Measurements from ENCODE around the gene TTF2.
A peak's percentile ranks its signal among the peaks of the same experiment; 100 is the strongest.

The TTF2 gene

GRCh38 chr1:117059678-117060440 is at the start of gene TTF2:
Gene TTF2 (plus strand): TSS chr1:117060326. CDS start chr1:117060347, 21 bp downstream.
- Histone ChIP-seq H3K27me3 (ENCODE audit: insufficient read depth, low read length) (no peaks in the 10 kb centered on the region), H3K36me3 (ENCODE audit: insufficient read depth, low read length) (peaks cover 8% of the 10 kb centered on the region), H3K4me1 (ENCODE audit: insufficient read depth, low read length) (peaks cover 11% of the 10 kb centered on the region), H3K9me3 (ENCODE audit: low read length) (no peaks in the 10 kb centered on the region), H2AFZ (ENCODE audit: low read depth, low read length) (peak within 1 kb of the TSS; percentile 75), H3K4me3 (ENCODE audit: low read length) (peak within 1 kb of the TSS; percentile 73)

GRCh38 chr1:117011334-117011733 is 48.8 kb upstream of the TTF2 start:
- H2AFZ ChIP-seq (ENCODE audit: low read depth, low read length) = no peak overlapping the region
- no peaks in the 10 kb centered on the region for H3K9me3 ChIP-seq (ENCODE audit: low read length)
- no peaks in the 10 kb centered on the region for H3K36me3 ChIP-seq (ENCODE audit: insufficient read depth, low read length)
- peaks cover 10% of the 10 kb centered on the region for H3K4me1 ChIP-seq (ENCODE audit: insufficient read depth, low read length)
- H3K27me3 ChIP-seq (ENCODE audit: insufficient read depth, low read length) = no peaks in the 10 kb centered on the region
- H3K4me3 ChIP-seq (ENCODE audit: low read length) = no peak overlapping the region

- peaks cover 15% of the 10 kb centered on the region for H3K4me1 ChIP-seq (ENCODE audit: insufficient read depth, low read length)
- H3K4me3 ChIP-seq (ENCODE audit: low read length) = no peak overlapping the region
- H3K9me3 ChIP-seq (ENCODE audit: low read length) = no peaks in the 10 kb centered on the region
- H3K36me3 ChIP-seq (ENCODE audit: insufficient read depth, low read length) = no peaks in the 10 kb centered on the region
- no peaks in the 10 kb centered on the region for H3K27me3 ChIP-seq (ENCODE audit: insufficient read depth, low read length)
- no peak overlapping the region for H2AFZ ChIP-seq (ENCODE audit: low read depth, low read length)
Observed at GRCh38 chr1:117013309-117013858, 46.7 kb upstream of the TTF2 start.

GRCh38 chr1:117014209-117014608 is 45.9 kb upstream of the TTF2 start:
- H3K4me1 ChIP-seq (ENCODE audit: insufficient read depth, low read length) = peaks cover 11% of the 10 kb centered on the region
- no peak overlapping the region for H3K4me3 ChIP-seq (ENCODE audit: low read length)

GRCh38 chr1:117015724-117016123 is 44.4 kb upstream of the TTF2 start:
- H3K27me3 ChIP-seq (ENCODE audit: insufficient read depth, low read length) = no peaks in the 10 kb centered on the region
- H2AFZ ChIP-seq (ENCODE audit: low read depth, low read length) = no peak overlapping the region
- H3K4me3 ChIP-seq (ENCODE audit: low read length) = no peak overlapping the region
- peaks cover 6% of the 10 kb centered on the region for H3K4me1 ChIP-seq (ENCODE audit: insufficient read depth, low read length)
- no peaks in the 10 kb centered on the region for H3K36me3 ChIP-seq (ENCODE audit: insufficient read depth, low read length)
- H3K9me3 ChIP-seq (ENCODE audit: low read length) = no peaks in the 10 kb centered on the region

More at GRCh38 chr1:117014209-117014608, 45.9 kb upstream of the TTF2 start:
- Histone ChIP-seq H3K27me3 (ENCODE audit: insufficient read depth, low read length) (no peaks in the 10 kb centered on the region), H3K36me3 (ENCODE audit: insufficient read depth, low read length) (no peaks in the 10 kb centered on the region), H3K9me3 (ENCODE audit: low read length) (no peaks in the 10 kb centered on the region), H2AFZ (ENCODE audit: low read depth, low read length) (no peak overlapping the region)

GRCh38 chr1:117017062-117017461 is 43.1 kb upstream of the TTF2 start:
- Histone ChIP-seq H3K27me3 (ENCODE audit: insufficient read depth, low read length) (no peaks in the 10 kb centered on the region), H3K4me1 (ENCODE audit: insufficient read depth, low read length) (peaks cover 4% of the 10 kb centered on the region)

GRCh38 chr1:117017648-117018047 is 42.5 kb upstream of the TTF2 start:
- Histone ChIP-seq H2AFZ (ENCODE audit: low read depth, low read length) (no peak overlapping the region), H3K4me3 (ENCODE audit: low read length) (no peak overlapping the region), H3K27me3 (ENCODE audit: insufficient read depth, low read length) (no peaks in the 10 kb centered on the region), H3K9me3 (ENCODE audit: low read length) (no peaks in the 10 kb centered on the region), H3K36me3 (ENCODE audit: insufficient read depth, low read length) (no peaks in the 10 kb centered on the region), H3K4me1 (ENCODE audit: insufficient read depth, low read length) (peaks cover 4% of the 10 kb centered on the region)

More at GRCh38 chr1:117017062-117017461, 43.1 kb upstream of the TTF2 start:
- Histone ChIP-seq H3K36me3 (ENCODE audit: insufficient read depth, low read length) (no peaks in the 10 kb centered on the region), H3K4me3 (ENCODE audit: low read length) (no peak overlapping the region), H3K9me3 (ENCODE audit: low read length) (no peaks in the 10 kb centered on the region), H2AFZ (ENCODE audit: low read depth, low read length) (no peak overlapping the region)

- Histone ChIP-seq H3K4me3 (ENCODE audit: low read length) (no peak overlapping the region), H3K9me3 (ENCODE audit: low read length) (no peaks in the 10 kb centered on the region), H3K4me1 (ENCODE audit: insufficient read depth, low read length) (peaks cover 4% of the 10 kb centered on the region), H2AFZ (ENCODE audit: low read depth, low read length) (no peak overlapping the region), H3K36me3 (ENCODE audit: insufficient read depth, low read length) (no peaks in the 10 kb centered on the region), H3K27me3 (ENCODE audit: insufficient read depth, low read length) (no peaks in the 10 kb centered on the region)
Observed at GRCh38 chr1:117020526-117021156, 39.5 kb upstream of the TTF2 start.

- Histone ChIP-seq H3K36me3 (ENCODE audit: insufficient read depth, low read length) (no peaks in the 10 kb centered on the region), H3K27me3 (ENCODE audit: insufficient read depth, low read length) (no peaks in the 10 kb centered on the region), H3K4me1 (ENCODE audit: insufficient read depth, low read length) (peaks cover 4% of the 10 kb centered on the region), H2AFZ (ENCODE audit: low read depth, low read length) (no peak overlapping the region), H3K4me3 (ENCODE audit: low read length) (no peak overlapping the region), H3K9me3 (ENCODE audit: low read length) (no peaks in the 10 kb centered on the region)
Observed at GRCh38 chr1:117022114-117022513, 38.0 kb upstream of the TTF2 start.

- Histone ChIP-seq H3K9me3 (ENCODE audit: low read length) (no peaks in the 10 kb centered on the region), H3K27me3 (ENCODE audit: insufficient read depth, low read length) (no peaks in the 10 kb centered on the region), H3K4me3 (ENCODE audit: low read length) (no peak overlapping the region), H2AFZ (ENCODE audit: low read depth, low read length) (no peak overlapping the region), H3K36me3 (ENCODE audit: insufficient read depth, low read length) (no peaks in the 10 kb centered on the region), H3K4me1 (ENCODE audit: insufficient read depth, low read length) (no peaks in the 10 kb centered on the region)
Observed at GRCh38 chr1:117025568-117025967, 34.6 kb upstream of the TTF2 start.

- Histone ChIP-seq H3K4me3 (ENCODE audit: low read length) (no peak overlapping the region), H3K9me3 (ENCODE audit: low read length) (no peaks in the 10 kb centered on the region), H3K4me1 (ENCODE audit: insufficient read depth, low read length) (no peaks in the 10 kb centered on the region), H3K27me3 (ENCODE audit: insufficient read depth, low read length) (no peaks in the 10 kb centered on the region), H2AFZ (ENCODE audit: low read depth, low read length) (no peak overlapping the region), H3K36me3 (ENCODE audit: insufficient read depth, low read length) (no peaks in the 10 kb centered on the region)
Observed at GRCh38 chr1:117026361-117026760, 33.8 kb upstream of the TTF2 start.

- H3K4me1 ChIP-seq (ENCODE audit: insufficient read depth, low read length) = peaks cover 7% of the 10 kb centered on the region
- H2AFZ ChIP-seq (ENCODE audit: low read depth, low read length) = no peak overlapping the region
- H3K4me3 ChIP-seq (ENCODE audit: low read length) = no peak overlapping the region
- H3K9me3 ChIP-seq (ENCODE audit: low read length) = no peaks in the 10 kb centered on the region
- H3K36me3 ChIP-seq (ENCODE audit: insufficient read depth, low read length) = no peaks in the 10 kb centered on the region
- H3K27me3 ChIP-seq (ENCODE audit: insufficient read depth, low read length) = no peaks in the 10 kb centered on the region
Observed at GRCh38 chr1:117029685-117030084, 30.4 kb upstream of the TTF2 start.

GRCh38 chr1:117030271-117030877 is 29.8 kb upstream of the TTF2 start:
- Histone ChIP-seq H2AFZ (ENCODE audit: low read depth, low read length) (no peak overlapping the region), H3K9me3 (ENCODE audit: low read length) (no peaks in the 10 kb centered on the region), H3K36me3 (ENCODE audit: insufficient read depth, low read length) (no peaks in the 10 kb centered on the region), H3K4me1 (ENCODE audit: insufficient read depth, low read length) (peaks cover 7% of the 10 kb centered on the region), H3K4me3 (ENCODE audit: low read length) (no peak overlapping the region), H3K27me3 (ENCODE audit: insufficient read depth, low read length) (no peaks in the 10 kb centered on the region)
